ENCODE data around the gene ZDHHC8.

The ZDHHC8 gene

DNA sequence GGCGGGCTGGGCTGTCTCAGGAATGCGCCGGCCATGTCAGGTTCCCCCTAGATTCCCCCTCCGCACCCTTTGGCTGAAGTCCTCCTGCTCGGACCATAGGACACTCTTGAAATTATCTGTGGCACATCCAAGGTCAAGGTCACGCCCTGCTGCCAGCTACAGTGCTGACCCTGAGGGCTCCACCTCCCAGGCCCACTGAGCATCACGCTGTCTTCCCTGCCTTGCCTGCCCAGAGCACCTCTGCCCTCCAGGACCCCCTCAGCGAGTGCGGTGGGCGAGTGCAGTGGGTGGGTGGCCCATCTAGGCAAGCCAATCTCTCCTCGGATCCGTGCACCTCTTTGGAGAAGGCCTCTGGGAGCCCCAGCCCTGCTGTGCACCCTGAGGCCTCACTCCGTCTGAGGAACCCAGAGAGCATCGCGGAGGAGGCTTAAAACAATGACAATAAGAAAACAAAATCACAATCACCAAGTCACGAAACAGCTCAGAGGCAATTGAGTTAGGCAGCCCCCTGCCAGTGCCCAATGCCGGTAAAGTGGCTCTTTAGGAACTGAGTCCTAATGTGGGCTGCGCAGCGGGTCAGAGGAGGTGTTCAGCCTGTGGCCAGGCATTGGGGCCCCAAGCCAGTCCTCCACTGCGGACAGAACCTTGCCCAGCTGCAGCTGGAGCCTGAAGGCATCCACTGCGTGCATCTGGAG lies 45.8 kb downstream of the ZDHHC8 start:
- DNase-seq (ENCODE audit: low read depth in 1 of 2, low spot score in 1 of 2), result no peak

DNA sequence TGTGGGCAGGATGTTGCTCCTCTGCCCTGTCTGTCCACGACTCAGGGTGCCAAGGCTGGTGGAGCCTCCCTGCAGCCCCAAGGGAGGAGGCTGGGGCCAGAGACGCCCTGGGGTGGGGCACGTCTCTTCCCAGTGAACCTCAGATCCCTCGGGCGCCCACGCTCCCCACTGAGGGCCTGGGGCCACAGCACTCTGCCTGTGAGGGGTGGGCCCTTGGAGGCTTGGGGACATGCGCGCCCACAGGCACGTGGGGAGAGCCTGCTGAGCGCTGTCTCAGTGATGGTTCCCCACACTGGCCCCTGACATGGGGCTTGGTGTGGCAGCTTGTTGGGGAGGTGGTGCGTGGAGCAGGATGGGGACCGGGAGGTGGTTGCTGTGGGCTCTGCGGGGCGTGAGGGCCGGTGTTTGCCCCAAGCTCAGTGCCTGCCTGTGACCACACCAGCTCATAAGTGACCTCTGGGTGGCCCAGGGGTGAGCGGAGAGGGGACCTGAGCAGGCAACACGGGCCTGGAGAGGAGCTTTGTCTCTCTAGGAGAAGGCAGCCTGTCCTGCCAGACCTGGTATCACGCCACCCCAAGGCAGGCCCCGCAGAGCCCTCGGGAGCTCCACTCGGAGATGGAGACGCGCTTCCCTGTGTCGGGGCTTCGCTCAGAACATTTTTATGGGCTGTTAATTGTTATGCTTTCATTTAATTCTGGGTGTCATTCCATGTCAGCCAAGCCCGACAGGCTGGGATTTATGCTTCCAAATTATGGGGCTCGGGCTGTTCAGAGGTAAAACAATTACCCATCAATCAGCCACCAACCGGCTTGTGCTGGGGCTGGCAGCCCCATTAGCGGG lies 46.7 kb downstream of the ZDHHC8 start:
- no peak for DNase-seq (ENCODE audit: low read depth in 1 of 2, low spot score in 1 of 2)

DNA sequence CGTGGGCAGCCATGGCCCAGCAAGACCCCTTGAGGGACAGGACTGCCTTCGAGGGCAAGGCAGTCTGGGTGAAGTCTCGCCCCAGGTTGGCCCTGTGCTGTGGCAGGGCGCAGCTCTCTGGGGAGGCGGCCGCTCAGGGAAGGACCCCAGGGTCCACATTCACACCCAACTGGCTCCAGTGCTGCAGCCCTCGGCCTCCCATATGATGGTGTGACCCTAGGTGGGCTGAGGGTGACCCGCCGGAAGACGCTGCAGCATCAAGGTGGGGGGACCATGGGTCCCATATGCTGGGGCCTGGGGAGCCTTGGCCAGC lies 47.3 kb downstream of the ZDHHC8 start:
- no peak for DNase-seq (ENCODE audit: low read depth in 1 of 2, low spot score in 1 of 2)

DNA sequence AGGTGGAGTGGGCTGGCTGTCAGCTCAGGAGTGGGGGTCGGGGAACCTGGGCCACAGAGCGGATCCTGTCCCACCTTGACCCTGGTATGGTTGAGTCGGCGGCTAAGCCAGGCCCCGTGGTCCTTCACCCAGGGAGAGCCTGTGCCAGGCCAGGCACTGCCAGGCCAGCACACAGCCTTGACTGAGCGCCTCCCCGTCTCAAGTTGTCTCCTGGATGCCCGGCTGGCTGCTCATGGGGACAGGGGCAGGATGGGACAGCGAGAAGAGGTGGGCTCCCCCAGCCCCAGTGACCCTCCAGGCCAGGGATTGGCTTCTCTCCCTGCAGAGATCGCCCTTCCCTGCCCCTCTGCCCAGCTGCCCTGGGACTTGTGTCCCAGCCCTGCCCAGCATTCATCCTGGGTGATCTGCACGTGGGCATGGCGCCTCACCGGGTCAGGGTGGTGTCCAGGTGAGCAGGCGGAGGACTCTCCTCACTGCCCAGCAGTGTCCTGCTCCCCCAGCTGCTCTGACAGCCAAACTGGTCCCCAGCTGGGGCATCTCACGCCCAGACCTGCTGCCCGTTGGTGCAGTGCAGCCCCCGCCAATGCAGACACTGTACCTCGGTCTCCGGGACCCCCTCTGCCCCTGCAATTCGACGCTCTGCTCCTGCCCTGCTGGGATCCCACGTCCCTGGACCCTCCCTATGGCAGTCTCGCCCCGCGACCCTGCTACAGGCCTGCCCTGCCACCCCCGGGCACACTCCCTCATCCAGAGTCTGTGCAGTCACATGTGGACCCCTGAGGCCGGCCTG lies 48.0 kb downstream of the ZDHHC8 start:
- DNase-seq (ENCODE audit: low read depth in 1 of 2, low spot score in 1 of 2), result no peak

DNA sequence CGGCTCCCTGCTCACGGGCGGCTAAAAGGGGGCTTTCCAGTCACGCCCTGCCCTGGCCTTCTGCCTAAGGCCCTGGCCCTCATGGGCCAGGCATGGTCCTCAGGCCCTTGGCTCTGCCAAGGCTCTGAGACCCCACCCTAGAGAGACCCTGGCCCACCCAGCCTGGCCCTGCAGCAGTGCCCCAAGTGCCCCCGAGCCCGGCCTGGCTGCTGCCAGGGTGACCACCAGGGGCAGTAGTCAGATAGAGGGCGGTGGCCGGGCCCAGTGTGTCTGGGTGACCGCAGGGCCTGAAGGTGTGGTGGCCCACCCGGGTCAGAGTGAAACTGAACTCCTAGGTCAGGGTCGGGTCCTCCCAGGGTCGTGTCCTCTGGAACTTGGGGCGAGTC lies 48.6 kb downstream of the ZDHHC8 start:
- no peak for DNase-seq (ENCODE audit: low read depth in 1 of 2, low spot score in 1 of 2)

DNA sequence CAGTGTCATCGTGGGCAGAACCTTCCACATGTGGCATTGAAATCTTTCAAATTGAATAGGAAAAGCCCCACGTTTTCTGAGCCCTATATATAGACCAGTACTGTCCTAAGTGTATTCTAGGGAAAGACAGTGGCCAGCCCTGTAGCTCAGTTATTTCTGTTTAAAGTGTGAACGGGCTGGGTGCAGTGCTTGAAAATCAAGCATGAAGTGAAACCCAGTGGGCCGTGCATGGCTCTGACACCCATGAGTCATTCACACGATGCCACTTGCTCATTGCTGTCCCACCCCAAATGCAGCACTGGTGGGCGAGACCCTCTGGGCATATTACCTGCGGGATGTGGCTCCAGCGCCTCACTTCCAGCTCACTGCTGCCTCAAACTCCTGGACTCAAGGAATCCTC lies 49.0 kb downstream of the ZDHHC8 start:
- DNase-seq (ENCODE audit: low read depth in 1 of 2, low spot score in 1 of 2), result no peak

DNA sequence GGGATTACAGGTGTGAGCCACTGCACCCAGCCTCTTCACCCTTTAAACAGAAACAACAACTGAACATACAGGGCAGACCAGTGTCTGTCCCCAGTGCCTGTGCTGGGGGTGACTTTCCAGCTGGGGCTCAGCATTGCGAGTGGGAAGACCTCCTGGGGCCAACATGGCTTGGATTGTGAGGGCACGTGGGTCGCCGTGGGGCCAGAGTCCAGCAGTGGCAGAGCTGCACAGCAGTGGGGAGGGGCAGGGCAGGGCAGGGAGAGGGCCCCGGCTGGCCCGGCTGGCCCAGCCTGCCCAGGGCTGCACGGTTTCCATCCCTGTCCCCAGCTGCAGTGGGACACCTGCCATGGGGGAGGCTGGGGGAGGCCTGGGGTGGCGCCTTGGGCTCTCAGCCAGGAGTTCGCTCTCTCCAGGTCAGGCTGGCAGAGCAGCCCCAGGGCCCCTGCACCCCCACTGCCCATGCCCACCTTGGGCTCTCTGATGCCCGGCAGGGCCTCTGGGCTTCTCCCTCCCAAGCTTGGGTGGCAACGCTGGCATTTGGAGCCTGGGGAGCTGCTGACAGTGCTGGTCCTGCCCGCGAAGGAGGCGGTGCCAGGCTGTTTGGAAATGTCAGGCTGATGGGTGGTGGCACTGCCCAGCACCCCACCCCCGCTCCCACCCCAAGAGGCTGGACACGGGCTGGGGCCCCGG lies 49.7 kb downstream of the ZDHHC8 start:
- no peak for DNase-seq (ENCODE audit: low read depth in 1 of 2, low spot score in 1 of 2)

DNA sequence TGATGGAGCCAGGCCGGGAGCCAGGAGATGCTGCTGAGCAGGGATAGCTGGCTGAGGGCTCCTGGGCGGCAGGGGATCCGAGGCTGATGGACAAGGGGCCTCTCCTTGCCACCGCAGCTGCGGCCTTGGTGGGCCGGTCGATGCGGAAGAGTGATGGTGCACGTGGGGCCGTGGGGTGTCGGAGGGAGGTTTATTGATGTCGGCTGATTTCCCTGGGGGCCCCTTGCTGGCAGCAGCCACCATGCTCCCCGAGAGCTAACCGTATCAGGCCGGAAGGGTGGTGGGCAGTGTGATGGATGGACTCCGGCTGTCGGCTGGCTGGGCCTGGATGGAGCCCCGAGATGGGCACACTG lies 50.3 kb downstream of the ZDHHC8 start:
- DNase-seq (ENCODE audit: low read depth in 1 of 2, low spot score in 1 of 2), result no peak

DNA sequence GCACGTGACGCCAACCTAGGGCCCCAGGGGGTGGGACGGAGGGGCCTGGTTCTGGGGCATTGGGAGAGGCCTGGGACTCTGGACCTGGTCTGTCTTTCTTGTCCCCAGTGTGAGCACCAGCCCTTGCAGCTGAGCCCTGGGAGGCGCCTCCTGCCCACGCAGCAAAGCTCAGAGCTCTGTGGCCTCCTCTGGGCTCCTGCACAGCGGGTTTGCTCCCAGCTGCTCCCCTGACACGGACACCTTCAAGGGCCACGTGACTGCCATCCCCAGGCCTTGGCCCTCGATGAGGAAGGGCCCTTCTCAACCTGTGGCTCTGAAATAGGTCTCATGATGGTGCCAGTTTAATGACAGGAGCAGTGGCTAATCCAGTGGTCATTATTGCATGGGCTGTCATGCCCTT lies 50.8 kb downstream of the ZDHHC8 start:
- no peak for DNase-seq (ENCODE audit: low read depth in 1 of 2, low spot score in 1 of 2)

DNA sequence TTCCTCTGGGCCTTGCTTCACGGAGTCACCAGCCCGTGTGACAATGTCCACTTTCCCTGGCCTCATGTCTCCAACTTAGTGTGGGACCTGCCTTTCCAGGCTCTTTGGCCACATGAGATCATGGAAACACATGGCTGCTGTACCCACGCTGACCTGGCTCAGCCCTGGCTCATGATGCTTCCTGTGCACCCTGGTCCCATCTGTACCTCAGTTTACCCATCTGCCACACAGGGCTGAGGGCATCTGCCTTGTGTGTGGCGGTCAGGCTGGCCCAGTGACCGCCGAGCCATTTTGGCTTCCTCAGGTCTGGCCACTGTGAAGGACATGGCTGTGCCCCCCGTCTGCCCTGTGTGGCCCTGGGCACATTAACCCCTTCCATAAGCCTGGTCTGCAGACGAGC lies 51.5 kb downstream of the ZDHHC8 start:
- DNase-seq (ENCODE audit: low read depth in 1 of 2, low spot score in 1 of 2), result no peak

DNA sequence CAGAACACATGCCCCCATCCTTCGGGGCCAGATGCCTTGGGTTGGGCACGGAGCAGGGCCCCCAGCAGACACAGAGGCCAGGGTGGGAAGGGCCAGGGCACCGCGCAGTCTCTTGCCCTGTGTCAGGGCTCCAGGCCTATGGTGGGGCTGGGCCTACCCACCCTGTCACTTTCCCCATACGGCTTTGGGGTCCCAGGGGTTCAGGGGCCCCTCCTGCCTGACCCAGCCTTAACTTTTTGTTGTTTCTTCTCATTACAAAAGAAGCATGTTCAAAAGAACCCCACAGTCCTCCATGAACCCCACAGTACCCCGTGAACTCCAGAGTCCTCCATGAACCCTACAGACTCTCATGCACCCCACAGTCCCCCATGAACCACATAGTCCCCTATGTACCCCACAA lies 52.2 kb downstream of the ZDHHC8 start:
- DNase-seq (ENCODE audit: low read depth in 1 of 2, low spot score in 1 of 2), result no peak

DNA sequence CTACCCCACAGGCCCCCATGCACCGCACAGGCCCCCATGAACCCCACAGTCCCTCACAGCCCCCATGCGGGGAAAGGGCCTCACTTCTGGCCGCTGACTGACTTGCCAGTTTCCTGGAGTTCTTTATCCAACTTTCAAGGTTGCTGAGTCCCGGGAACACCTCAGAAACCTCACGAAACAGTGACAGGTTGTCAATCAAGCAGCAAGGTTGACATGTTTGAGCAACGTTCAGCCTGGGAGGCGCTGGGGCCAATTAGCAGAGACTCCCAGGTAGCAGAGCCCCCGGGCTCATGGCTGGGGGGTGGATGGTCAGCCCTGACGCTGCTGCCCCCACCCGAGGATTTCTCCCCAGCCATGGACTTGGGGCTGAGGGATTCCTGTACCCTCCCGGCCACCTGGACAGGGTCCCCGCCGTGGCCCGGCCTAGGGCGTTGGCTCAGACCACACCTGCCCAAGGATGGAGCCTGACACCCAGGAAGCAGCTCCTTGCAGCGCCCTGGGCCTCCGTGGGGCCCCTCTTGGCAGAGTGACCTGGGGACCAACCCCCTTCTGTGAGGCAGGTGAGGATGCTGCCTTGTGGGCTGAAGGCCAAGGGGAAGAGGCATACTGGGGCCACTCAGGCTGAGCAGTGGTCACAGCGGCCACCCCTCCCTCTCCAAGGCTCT lies 53.0 kb downstream of the ZDHHC8 start:
- no peak for DNase-seq (ENCODE audit: low read depth in 1 of 2, low spot score in 1 of 2)

DNA sequence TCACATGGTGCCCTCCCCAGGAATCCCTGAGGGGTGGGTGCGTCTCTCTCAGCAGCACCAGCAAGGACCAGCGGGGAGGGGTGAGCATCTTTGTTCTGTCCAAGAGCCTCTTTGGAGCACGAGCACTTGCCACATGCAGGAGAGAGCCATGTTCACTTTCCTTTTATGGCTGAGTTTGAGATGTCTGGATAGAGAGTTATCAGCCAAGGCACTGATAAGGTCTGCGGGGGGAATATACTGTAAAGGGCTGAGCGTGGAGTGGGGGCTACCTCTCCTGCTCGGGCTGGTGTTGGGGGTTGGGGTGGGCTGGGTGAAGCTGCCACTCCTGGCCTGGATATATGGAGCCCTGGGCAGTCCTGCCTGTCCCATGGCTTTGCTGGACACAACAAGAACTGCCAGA lies 54.1 kb downstream of the ZDHHC8 start:
- DNase-seq (ENCODE audit: low read depth in 1 of 2, low spot score in 1 of 2), result no peak

DNA sequence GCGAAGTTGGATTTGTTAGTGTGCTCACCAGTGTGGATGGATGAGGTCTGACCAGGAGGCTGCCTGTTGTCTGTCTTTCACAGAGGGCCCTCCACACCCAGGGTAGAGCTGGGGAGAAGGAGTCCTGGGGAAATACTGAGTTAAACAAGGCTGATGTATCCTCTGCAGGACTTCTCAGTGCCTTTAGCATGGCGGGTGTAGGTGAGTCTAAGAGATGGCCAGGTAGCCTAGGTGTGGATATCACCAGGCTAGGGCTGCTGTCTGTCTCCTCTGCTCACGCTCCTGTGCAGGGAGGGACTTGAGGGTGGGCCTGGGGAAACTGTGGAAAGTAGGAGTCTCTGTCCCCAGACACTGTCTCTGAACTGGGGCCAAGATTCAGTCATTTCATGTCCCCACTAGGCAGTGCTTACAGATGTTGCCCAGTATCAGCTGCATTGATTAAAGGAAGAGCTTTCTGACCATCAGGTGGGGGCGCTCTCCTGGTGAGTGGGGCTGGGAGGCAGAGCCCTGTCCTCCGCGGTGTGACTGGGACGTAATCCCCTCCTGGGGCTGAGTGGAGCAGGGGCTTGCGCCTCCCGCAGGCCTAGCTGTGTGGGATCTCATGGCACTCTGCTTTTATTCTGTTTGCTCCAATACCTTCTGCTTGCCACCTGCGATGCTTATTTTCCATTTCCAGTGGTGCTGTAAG lies 54.7 kb downstream of the ZDHHC8 start:
- no peak for DNase-seq (ENCODE audit: low read depth in 1 of 2, low spot score in 1 of 2)

DNA sequence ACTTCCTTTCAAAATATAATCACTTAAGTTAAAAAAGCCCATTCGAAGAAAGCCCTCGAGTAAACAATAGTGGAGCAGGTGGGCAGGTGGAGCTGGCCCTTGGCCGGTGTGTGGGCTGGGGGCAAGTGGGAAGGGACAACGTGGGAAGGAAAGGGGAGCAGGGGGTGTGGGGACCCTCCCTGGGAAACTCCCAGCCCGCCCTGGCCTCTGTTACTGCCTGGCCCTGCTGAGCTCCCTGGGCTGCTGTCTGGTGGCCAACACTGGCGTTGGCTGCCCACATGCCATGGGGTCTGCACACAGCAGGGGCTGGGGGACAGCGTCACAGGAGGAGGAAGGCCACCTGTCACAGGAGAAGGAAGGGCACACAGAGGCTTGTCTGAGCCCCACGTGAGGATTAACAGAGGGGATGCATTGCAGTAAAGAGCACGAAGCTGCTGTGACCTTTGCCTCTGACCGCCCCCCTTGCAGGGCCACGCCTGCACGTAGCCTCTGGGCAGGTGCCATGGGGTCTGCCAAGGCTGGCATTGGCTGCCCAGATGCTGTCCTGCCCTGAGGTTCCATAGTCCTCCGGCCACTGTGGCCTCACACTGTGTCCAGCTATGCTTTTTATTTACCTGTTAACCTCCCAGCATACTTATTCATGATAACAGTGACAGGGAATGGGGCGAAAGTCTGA lies 55.4 kb downstream of the ZDHHC8 start:
- DNase-seq (ENCODE audit: low read depth in 1 of 2, low spot score in 1 of 2), result no peak

DNA sequence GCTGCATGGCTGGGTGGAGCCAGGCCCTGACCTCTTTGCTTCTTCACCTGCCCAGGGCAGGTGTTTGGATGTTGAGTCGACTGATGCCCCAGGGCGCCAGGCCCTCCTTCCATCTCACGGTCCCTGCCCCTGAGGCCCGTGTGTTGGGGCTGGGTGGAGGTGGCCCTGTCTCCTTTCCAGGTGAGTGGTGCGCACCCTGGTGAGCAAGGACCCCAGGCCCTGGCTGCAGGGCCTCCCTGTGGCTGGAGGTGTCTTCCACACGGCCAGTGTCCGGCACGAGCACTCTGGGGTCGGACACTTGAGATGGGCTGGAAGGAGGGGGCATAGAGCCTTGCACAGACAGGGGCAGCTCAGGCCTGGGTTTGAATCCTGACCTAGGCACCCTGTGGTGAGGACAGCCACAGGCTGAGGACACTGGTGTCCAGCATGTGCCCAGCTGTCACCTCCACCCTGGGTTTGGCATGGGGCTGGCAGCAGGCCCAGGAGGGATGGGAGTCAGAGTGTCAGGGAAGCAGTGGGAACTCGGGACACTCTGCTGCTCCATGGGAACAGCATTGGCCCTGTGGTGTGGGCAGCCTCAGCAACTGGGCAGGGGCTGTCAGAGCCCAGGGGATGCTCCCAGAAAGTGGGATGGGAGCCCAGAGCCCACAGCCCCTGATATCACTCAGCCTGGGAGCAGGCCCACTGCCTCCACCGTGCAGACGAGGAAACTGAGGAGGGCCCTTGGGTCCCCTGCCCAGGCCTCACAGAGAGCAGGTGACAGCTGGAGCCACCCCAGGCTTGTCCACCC lies 56.4 kb downstream of the ZDHHC8 start:
- no peak for DNase-seq (ENCODE audit: low read depth in 1 of 2, low spot score in 1 of 2)

DNA sequence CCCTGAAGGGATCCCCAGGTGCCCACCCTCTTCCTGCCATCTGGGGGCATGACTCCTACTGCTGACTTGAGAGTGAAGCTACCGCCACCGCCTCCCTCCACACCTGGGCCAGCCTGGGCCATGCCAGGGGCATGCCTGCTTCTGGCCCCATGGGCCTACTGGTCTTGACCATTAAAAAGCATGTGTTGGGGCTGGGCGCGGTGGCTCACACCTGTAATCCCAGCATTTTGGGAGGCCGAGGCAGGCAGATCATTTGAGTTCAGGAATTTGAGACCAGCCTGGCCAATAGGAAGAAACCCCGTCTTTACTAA lies 56.9 kb downstream of the ZDHHC8 start:
- no peak for DNase-seq (ENCODE audit: low read depth in 1 of 2, low spot score in 1 of 2)

DNA sequence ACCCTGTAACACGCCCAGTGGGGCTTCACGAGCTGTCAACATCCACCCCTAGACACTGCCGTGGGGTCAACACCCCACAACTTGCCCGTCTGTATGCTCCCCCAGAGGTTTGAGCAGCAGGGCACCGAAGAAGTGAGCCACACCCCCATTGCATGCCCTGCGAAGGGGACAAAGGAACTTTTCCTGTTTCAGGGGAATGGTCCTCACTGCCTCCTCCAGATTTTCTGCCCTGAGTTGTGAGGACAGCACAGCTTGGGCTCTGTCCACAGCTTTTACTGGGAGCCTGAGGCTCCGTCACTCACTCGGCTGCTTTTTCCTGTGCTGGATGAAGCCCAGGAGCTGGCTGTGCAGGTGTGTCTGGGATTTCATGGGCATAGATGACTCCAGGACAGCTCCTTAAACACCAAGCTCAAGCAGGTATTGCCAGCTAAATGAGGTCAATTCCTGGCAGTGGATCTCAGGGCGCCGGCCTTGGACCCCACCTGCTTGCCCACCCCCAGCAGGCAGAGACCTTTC lies 59.5 kb downstream of the ZDHHC8 start:
- DNase-seq (ENCODE audit: low read depth in 1 of 2, low spot score in 1 of 2), result no peak

DNA sequence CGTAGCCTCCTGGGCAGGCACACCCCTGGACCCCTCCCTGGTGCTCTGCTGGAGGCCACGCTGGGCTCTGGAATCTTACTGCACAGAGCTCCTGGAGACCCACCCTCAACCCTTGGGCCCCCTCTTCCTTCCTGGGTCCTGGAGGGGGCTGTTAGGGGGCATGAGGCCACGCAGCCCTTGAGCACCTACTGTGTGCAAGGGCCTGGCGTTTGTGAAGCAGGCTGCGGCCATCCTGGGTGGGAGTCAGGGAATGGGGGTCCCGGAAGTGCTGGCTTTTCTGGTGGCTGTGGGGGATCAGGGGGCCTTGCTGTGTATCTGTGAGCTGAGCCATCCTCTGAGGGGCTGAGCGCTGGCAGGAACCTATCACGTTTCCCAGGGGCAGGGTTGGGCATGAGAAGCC lies 60.2 kb downstream of the ZDHHC8 start:
- no peak for DNase-seq (ENCODE audit: low read depth in 1 of 2, low spot score in 1 of 2)

Data from activated T-helper 1 cell treated with anti-CD3 and anti-CD28 coated beads, Interleukin-2, amount 50 U/mL, for 16 hours (primary cell).